H1 (cell line): ENCODE results near the gene PPARGC1A.

Experiments
- CBX8 ChIP-seq: fragments of 300-800, 300-1000 bp; sonication (generic); IDR thresholded peaks from 2 replicates; pipeline ENCODE4 v1.7.1; 2016; ENCODE audit warnings: low read depth, low read length, borderline replicate concordance
- CHD2 ChIP-seq: IDR thresholded peaks from 2 replicates; pipeline ENCODE4 v1.6.1; 2012; ENCODE audit warnings: low read length, improper control_type of control experiment
- CTCF ChIP-seq, 3 experiments: IDR thresholded peaks; 1 replicate in 2 of 3; 2 replicates in 1 of 3; pipeline versions ENCODE4 v1.5.1 to v1.6.1; 2011; ENCODE audit warnings: low read length in 3 of 3, mild to moderate bottlenecking in 3 of 3, inconsistent platforms in 2 of 3, low read depth in 1 of 3, moderate library complexity in 1 of 3; ENCODE audit not compliant: insufficient read depth in 1 of 3; ENCODE audit errors: control extremely low read depth in 1 of 3
- KDM1A ChIP-seq: fragments of 200-600, 300-600 bp; sonication (generic); IDR thresholded peaks from 2 replicates; pipeline ENCODE4 v1.7.1; 2016; ENCODE audit warnings: mild to moderate bottlenecking, low read length, borderline replicate concordance
- MAFK ChIP-seq: IDR thresholded peaks from 2 replicates; pipeline ENCODE4 v1.6.1; 2012; ENCODE audit warnings: low read depth, mild to moderate bottlenecking, improper control_type of control experiment, low read length
- RAD21 ChIP-seq, 2 experiments: IDR thresholded peaks in 1 of 2; conservative IDR thresholded peaks in 1 of 2; 2 replicates each; pipeline ENCODE4 v1.6.1; 2011; ENCODE audit warnings: low read depth in 2 of 2, low read length in 2 of 2, improper control_type of control experiment in 1 of 2, inconsistent platforms in 1 of 2, mild to moderate bottlenecking in 1 of 2, moderate library complexity in 1 of 2
- SUZ12 ChIP-seq: fragments of 200-600 bp; sonication (generic); IDR thresholded peaks from 2 replicates; pipeline ENCODE4 v1.6.1; 2012; ENCODE audit warnings: mild to moderate bottlenecking, inconsistent platforms, low read length, moderate library complexity, mixed read lengths
- TAF1 ChIP-seq: IDR thresholded peaks from 2 replicates; pipeline ENCODE4 v1.6.1; 2011; ENCODE audit warnings: mild to moderate bottlenecking, low read depth, low read length
- YY1 ChIP-seq: IDR thresholded peaks from 2 replicates; pipeline ENCODE4 v1.6.1; 2011; ENCODE audit warnings: low read depth, mild to moderate bottlenecking, low read length
- ZNF274 ChIP-seq: IDR thresholded peaks from 2 replicates; pipeline ENCODE4 v1.7.0; 2012; ENCODE audit warnings: low read length, borderline replicate concordance; ENCODE audit errors: extremely low read depth

GRCh38 chr4:23938796-23939195 lies 48.9 kb upstream of the PPARGC1A start:
- TF ChIP-seq TAF1 (no peak), KDM1A (no peak), YY1 (no peak), RAD21 (IDR thresholded peaks at IDR 0.05 in 1 of 2, conservative IDR thresholded peaks at IDR 0.05 in 1 of 2; ENCODE audit: low read depth in 2 of 2, low read length in 2 of 2) (no peak), CTCF (IDR thresholded peaks at IDR 0.05; ENCODE audit: control extremely low read depth in 1 of 3, insufficient read depth in 1 of 3, low read depth in 1 of 3, low read length in 3 of 3) (no peak), CHD2 (no peak), MAFK (no peak), ZNF274 (no peak), CBX8 (no peak), SUZ12 (no peak)
